ENCODE results near the gene PARVB.

GRCh38 chr22:44076825-44077224 lies 52.7 kb downstream of the PARVB start:
- TF ChIP-seq SUZ12 (IDR thresholded peaks at IDR 0.05; ENCODE audit: extremely low read depth, insufficient read depth, insufficient read length) (no peak), ZNF274 (IDR thresholded peaks at IDR 0.05; ENCODE audit: low read depth, low read length) (no peak), YY1 (IDR thresholded peaks at IDR 0.05; ENCODE audit: insufficient read depth, insufficient read length) (no peak)

Data from NT2/D1 (cell line).